Limb (tissue), 2 donors: ENCODE data around the gene MCM9.
"Not testable (repeated sequence)": the region's sequence is repeated elsewhere in the genome, so short reads cannot be mapped to it uniquely, and the experiment has no call there.

Experiments
- DNase-seq, 2 donors: peaks; one replicate each; pipeline ENCODE4 v3.0.0-alpha.2; 2016; ENCODE audit errors: extremely low spot score in 2 of 2

The MCM9 gene

DNA sequence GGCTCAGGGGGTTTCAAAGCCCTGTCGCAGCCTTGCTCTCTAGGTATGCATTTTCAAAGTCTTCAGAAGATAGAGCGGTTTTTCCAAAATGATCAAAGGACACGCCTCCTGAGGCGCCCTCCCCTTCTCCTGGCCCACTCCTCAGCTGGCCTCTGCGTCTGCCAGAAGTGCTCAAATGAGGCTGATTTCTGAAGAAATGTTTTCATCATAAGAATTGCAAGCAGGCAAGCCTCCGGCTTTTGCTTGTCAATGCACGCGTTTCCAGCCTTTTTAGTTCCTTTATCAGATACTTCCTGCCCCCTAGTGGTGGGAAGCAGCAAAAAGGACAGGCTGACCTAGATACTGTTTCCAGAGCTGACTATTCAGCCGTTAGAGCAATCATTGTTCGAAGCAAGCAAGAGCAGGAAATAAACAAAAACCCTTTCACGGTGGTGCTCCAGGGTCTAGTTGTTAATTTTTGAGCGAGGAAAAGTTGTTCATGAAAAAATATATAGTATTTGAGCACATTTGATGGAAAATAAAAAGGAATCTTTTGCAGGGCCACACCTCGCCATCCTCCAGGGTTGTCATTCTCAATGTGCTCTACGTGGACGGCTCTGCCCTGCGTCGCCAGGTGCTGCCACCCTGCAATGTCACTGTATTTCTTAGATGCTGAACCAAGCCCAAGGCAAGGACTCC is 134.4 kb downstream of the MCM9 start:
- DNase-seq: peak; percentile 82 to 88

DNA sequence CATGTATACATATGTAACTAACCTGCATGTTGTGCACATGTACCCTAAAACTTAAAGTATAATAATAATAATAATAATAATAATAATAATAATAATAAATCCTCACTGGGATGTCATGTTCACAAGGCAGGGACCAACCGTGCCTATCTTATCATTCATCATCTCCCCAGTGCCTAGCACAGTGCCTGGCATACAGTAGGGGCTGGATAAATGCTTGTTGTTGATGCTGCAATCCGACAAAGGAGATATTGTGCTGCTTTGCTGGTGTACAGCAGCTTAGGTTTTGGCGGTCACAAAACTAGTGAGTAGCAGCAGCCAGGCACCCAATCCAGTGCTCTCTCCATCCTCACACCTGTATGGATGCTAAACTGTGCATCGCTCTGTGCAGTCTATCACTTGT is 135.1 kb downstream of the MCM9 start:
- DNase-seq: no peak

DNA sequence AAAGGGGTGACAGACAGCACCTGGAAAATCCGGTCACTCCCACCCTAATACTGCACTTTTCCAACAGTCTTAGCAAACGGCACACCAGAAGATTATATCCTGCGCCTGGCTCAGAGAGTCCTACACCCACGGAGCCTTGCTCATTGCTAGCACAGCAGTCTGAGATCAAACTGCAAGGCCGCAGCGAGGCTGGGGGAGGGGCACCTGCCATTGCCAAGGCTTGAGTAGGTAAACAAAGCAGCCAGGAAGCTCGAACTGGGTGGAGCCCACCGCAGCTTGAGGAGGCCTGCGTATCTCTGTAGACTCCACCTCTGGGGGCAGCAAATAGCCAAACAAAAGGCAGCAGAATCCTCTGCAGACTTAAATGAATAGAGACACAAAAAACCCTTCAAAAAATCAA is 138.4 kb downstream of the MCM9 start:
- DNase-seq: not testable (repeated sequence)

DNA sequence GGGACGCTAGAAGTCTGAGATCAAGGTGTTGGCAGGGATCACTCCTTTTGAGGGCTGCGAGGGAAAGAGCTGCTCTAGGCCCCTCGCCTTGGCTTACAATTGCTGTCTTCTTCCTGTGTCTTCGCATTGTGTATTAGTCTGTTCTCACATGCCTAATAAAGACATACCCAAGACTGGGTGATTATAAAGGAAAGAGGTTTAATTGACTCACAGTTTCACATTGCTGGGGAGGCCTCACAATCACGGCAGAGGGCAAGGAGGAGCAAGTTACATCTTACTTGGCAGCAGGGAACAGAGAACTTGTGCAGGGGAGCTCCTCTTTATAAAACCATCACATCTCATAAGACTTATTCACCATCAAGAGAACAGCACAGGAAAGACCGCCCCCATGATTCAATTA is 143.5 kb downstream of the MCM9 start:
- DNase-seq: no peak

DNA sequence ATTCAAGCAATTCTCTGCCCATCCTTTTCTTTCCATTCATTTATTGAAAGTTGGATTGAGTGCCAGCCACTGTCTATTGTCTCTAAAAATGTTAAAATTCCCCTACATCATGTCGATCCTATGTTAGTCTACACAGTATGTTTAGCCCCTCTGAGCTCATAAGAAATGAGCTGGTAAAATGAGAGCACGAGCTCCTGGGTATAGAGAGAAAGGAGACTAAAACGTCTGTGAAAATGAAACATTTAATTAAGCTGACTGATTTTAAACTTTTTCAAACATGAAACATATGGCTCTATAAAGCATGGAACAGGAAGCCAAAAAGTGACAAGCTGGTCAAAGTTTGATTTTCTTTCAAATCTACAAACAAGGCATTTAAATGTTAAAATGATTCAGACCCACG is 145.0 kb downstream of the MCM9 start:
- no peak for DNase-seq

DNA sequence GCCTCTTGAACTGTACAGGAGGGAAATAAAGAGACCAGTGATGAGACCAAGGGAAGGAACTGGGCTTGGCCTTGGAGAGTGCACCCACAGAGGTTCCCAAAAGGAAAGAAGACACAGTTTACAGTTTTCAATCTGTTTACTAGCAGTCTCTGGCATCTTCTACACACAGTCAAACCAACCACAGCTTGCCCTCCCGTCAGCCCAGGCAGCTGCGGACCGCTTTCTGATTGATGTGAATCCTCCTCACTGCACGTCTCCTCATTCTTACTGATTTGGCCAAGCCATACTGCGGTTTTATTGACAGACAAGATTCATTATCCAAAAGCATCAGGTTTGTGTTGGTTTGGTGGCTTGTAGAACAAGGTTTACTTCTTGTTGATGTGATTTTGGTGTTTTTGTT is 145.5 kb downstream of the MCM9 start:
- no peak for DNase-seq

DNA sequence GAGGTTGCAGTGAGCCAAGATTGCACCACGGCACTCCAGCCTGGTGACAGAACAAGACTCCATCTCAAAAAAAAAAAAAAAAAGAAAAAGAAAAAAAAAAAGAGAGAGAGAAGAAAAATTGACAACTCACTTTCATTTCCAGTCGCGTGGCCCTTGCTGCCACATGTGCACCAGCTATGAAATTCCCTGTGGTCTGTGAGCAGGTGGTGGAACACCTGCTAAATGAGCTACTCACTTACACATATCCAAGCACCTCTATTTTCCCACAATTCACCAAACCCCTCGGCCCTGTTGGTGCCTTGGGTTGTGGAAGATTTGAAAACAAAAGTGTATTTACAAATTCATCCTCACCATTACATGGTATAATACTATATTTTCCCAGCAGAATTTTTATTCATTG is 146.3 kb downstream of the MCM9 start:
- DNase-seq: no peak

DNA sequence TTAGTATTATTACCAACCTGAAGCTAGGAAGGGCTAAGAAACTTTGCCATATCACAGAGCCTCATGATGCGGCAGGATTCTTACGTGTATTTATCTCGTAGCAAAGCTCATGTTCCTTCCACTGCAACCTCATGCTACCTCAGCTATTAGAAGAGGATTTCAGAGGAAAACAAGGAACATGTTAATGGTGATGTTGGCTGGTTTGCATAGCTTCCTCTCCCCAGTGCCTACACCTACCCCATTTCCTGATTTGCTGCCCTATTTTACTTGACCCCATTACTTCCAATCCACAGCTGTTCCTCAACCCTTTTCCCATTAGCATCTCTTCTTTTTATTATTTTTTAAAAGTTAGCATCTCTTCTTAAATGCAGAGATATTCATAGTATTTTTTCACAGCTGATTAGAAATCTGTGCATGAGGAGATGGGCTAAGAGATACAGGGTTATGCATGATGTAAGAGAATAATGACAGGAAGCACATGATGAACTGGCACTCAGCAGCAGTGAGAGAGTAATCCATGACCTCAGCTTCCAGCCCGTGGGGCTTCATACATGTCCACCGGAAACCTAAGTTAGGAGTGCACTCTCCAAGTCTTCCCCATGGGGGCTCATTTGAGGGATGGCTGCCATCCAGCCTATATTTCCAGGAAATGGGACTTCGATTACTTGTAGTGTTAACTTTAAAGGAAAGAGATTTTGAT is 147.1 kb downstream of the MCM9 start:
- peak; percentile 36 to 62 for DNase-seq

DNA sequence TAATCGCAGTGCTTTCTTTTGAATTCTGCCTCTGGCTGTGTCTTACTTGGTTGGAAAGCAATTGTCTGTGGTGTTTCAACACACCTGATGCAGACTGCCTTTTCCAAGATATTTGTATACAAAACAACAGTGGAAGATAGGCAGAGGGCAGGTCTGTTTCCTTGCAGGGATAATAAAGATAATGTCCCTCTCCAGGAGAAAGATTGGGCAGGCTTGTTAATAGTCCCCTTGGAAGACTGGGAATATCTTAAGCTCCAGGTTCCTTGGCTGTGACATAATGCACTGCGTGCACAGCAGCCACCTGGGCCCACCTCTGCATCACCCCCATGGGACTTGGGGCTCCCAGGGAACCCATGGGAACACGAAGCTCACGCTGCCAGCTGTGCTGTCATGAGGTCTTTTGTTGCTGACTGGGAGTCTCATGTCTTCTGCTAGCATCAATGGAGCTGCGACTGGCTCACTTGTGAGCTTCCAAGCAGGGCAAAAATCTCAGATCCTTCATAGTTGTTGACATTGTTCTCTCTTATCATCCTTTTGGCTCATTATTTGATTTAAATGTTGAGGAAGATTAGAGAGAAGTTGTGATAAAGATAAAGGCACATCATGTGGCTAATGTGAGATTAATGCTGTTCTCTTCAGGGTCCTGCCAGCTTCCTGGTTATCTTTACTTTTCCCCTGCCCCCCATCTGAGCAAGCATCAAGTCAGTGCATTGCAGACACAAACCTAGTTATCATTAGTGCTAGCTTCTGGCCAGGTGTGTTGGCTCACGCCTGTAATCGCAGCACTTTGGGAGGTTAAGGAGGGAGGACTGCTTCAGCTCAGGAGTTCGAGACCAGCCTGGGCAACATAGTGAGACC is 148.1 kb downstream of the MCM9 start:
- DNase-seq: no peak

DNA sequence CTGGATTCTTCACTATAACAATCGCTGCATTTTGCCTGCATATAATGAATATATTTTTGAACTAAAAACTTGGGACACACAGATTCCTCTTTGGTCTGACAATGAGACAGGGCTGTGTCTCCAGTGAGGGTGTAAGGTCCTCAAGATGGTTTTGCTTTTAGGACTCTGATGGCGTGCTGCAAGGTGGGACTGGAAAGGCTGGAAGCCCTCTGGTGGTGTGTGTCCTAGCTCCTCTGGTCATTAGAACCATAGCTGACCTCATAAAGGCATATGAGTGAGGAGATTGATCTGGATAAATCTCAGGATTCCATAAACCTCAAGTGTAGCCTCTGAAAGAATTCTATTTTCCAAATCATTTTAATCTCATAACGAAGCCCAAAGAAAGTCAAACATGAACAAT is 149.4 kb downstream of the MCM9 start:
- DNase-seq: no peak

DNA sequence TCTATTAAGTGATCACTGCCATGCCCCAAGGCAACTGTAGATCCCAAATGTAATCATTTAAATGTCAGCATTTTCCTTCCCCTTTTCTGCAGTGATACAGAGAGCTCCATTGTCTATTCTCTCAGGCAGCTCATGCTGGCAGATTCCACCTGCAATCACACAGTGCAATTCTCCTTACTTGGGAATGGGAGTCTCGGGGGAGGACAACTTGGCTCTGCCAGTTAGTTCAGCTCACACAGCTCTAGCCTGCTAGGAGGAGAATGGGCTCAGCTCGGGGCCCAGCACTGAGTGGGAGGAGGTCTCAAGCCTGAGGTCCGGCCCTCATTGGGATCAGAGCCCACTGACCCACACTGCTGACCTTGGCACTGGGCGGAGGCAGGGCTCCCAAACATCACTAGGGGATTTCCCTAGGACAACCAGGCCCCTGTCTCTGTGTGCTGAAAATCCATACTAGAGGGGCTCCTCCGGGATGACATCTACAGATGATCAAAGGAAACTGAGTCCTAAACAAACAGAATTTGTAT is 150.3 kb downstream of the MCM9 start:
- DNase-seq: peak in 1 of 2 donors; percentile 36

DNA sequence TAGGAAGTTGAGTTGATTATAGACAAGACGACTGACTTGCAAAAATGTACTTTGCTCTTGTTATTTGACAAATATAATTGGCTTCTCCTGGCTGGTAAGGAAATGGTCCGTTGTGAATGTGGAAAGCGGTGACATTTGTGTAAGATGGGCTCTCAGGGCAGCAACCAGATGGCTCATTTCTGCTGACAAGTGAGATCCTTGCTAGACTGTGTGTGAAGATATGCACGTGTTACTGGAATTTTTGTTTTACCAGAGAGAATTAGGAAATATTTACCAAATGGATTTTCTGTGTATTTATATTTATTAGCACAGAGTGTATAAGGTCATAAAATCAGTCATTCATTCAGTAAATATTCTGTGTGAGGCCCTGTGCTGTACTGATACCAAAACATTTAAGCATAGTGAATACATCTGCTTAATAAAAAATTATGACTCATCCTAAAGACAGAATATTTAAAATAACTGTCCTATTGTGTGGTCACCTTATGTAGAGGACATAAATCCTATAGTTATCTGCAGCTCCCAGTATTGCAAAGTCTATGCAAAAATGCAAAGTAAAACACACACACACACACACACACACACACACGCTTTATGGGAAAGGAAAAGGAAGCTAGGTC is 150.9 kb downstream of the MCM9 start:
- DNase-seq: no peak

DNA sequence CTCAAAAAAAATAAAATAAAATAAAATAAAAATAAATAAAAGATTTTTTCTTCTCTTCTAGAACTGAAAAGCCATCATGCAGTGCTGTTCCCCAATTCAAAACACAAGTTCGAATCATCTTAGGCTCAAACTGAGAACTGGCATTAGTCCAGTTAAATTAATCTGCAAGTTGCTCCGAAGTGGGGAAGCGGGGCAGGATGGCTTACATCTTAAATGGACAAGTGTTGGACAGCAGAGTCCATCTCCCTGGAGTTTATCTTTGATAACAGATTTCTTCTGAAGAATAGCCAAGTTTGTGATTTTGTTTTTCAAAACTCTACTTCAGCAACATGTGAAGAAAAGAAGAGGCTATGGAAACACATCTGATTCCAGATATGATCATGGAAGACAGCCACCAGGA is 152.3 kb downstream of the MCM9 start:
- no peak for DNase-seq

DNA sequence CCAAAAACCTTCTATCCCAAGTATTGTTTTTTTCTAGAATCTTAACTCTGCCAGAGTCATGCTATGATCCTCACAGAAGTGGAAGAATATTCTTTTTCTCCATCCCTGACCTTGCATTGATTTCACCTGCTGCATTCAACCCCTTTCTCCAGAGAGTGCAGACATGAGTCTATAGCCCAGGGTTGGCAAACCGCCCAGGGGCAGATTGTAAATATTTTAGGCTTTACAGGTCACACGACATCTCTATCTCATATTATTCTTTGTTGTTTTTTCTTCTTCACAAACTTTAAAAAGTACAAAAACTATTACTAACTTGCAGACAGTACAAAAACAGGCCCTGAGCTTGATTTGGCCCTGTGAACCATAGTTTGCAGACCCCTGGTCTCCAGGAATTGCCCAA is 153.1 kb downstream of the MCM9 start:
- DNase-seq: no peak

DNA sequence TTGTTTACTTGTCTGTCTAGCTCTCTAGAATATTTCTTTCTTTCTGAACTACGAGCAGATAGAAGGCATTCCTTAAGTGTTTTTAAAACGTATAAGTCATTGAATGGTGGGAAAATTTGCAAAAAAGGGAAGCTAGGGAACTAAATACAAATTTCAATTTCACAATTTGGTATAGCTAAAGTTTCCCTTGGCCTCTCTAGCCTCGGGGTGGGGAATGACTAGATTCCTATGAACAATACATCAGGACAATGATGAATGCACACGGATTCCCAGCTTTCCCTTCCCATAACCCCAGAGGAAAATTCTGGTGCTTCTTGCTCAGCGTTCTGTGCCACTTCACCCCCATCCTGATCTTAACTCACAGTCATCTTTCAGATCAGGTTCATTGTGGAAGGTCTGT is 154.3 kb downstream of the MCM9 start:
- no peak for DNase-seq

DNA sequence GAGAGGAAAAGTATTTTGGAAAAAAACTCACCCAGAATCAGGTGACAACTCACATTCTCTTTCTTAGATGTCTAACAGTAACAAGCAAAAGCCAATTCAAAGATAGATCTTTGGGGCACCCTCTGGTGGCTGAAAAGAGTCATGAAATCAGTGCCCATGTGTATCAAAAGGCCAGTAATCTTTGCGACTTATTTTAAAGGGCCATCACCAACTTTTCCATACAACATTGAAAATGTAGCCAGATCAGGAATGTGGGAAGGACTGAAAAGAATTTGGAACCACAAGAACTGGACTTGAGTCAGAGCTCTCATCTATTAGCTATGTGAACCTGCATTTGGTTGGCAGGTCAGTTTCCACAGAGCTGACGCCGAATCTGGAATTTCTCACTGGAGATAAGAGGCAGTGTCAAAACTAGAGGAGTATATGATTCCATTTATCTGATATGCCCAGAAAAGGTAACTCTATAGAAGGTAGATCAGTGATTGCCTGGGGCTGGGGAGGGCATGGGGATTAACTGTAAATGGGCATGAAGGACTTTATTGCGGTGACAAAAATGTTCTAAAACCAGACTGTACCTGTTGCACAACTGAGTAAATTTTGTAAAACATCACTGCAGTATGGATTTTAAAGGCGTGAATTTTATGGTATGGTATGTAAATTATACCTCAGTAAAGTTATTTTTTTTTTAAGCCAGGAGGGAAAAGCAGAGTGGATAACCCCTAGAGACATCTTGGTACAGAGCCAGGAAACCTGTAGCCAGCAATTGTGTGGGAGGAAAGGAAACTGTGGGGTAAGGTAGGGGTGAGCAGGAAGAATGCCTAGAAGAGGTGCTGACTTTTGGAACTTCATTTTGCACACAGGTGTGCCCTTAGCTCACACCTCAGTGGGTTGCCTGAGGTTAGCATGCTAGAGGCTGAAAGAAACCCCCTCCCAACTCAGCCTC is 158.1 kb downstream of the MCM9 start:
- DNase-seq: peak; percentile 62 to 72

DNA sequence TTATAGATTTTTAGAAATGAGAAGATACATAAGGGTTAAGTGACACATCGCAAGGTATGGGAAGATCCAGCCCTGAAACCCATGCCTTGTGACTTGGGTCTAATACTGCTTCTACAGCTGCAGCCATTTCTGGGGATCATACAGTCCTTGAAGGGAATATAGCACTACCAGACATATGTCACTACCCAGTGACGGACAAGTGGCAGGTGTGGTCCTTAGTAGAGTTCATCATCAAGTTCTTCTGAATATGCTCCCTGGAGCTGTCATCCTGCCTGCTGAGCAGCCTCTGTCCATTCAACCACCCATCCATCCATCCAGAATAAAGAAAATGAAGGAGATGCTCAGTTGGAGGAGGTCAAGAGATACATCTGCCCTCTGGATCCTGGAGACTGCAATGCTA is 159.6 kb downstream of the MCM9 start:
- DNase-seq: no peak

DNA sequence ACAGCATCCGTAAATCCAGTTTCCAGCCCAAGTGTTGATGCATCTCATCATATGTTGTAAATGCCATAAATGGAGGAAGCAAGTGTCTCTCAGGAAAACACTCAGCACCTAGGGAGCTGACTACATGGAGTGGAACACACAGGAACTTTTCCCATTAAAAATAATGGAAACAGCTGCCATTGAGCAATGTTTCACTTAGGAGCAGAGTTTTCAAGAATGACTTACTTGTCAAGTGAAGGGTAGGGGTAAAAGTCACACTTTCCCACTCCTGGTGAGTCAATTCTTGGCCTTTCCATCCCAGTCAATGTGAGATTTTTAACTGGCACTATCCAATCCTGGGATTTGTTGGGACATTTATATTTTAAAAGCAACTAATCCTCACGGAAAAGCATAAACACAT is 160.4 kb downstream of the MCM9 start:
- DNase-seq: no peak

DNA sequence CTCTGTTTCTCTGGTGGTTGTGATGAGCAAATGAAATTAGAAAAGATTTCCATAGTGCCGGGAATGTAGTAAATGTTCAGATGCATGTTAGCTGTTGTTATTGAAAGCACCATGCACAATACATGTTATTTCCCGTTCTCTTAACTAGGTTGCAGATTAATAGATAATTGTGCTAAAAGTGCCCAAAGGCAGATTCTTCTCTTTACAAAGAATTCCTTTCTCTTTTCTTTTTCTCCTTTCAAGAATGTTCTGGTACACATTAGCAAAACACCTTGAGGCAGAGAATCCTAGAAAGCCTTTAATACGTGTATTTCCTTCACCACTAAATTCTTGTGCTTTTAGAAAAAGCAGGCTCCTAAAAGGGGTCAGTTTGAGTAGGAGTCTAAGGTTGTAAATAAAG is 162.1 kb downstream of the MCM9 start:
- no peak for DNase-seq

DNA sequence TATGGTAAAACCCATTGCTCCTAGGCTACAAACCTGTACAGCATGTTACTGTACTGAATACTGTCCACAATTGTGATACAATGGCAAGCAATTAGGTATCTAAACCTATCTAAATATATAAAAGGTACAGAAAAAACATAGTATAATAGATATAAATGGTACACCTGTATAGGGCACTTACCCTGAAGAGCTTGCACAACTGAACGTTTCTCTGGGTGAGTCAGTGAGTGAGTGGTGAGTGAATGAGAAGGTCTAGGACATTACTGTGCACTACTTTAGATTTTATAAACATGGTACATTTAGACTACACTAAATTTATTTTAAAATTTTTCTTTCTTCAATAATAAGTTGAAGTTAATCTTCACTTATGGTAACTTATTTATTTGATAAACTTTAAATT is 163.7 kb downstream of the MCM9 start:
- DNase-seq: no peak

DNA sequence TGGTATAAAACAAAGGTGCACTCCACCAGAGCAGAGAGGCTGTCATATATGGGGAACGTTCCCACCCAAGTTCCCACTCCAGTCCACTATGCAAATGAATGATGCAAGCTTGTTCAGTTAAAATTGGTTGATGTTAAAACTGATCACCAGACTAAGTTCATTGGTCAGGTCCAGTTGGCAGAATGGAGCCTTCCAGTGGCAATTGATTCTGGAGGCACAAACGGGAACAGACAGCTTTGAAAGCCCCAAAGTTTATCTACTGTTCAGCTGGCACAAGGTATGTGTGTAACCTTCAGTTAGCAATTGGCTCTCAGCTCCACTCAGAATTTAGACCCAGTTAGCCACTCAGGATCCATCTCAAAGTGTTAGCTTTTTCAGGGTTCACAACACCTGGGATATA is 164.1 kb downstream of the MCM9 start:
- DNase-seq: no peak
